Spleen (tissue), 11 donors: ENCODE measurements around the gene EIF2AK3. TPM values are rescaled to one million over a fixed set of nuclear protein-coding genes. Genes with fewer than 3 reads are reported as not detected.

Source experiments
- DNase-seq: peaks from one replicate; pipeline ENCODE4 v3.0.0-alpha.2; 2020
- H3K27ac ChIP-seq, 8 donors: fragments of 200-600 bp; sonication (generic) in 7 of 8; 1 replicate in 4 of 8; 2 replicates in 4 of 8; pipeline versions ENCODE4 v1.5.0 to v1.8.0; 2016 to 2021; ENCODE audit warnings: inconsistent platforms in 4 of 8, mild to moderate bottlenecking in 4 of 8, moderate library complexity in 1 of 8
- H3K27me3 ChIP-seq, 7 donors: fragments of 200-600 bp; sonication (generic) in 6 of 7; replicated peaks in 1 of 7; 1 replicate in 4 of 7; 2 replicates in 3 of 7; pipeline versions ENCODE4 v1.5.0 to v1.8.0; 2016 to 2021; ENCODE audit warnings: inconsistent platforms in 3 of 7, mild to moderate bottlenecking in 1 of 7
- H3K36me3 ChIP-seq, 6 donors: fragments of 200-600 bp; sonication (generic) in 5 of 6; 1 replicate in 4 of 6; 2 replicates in 2 of 6; pipeline versions ENCODE4 v1.5.0 to v1.8.0; 2016 to 2021; ENCODE audit warnings: inconsistent platforms in 2 of 6
- H3K4me1 ChIP-seq, 6 donors: fragments of 200-600 bp; sonication (generic) in 5 of 6; 1 replicate in 3 of 6; 2 replicates in 3 of 6; pipeline versions ENCODE4 v1.5.0 to v1.8.0; 2016 to 2021; ENCODE audit warnings: inconsistent platforms in 3 of 6
- H3K4me3 ChIP-seq, 8 donors: fragments of 200-600 bp; sonication (generic) in 7 of 8; 1 replicate in 4 of 8; 2 replicates in 4 of 8; pipeline versions ENCODE4 v1.5.0 to v1.8.0; 2016 to 2021; ENCODE audit warnings: inconsistent platforms in 4 of 8, mild to moderate bottlenecking in 4 of 8, moderate library complexity in 2 of 8
- H3K9me3 ChIP-seq, 8 donors: fragments of 200-600 bp; sonication (generic) in 7 of 8; 1 replicate in 4 of 8; 2 replicates in 4 of 8; pipeline versions ENCODE4 v1.5.0 to v1.8.0; 2016 to 2021; ENCODE audit warnings: inconsistent platforms in 4 of 8
- CTCF ChIP-seq, 11 experiments: fragments of 200-600 bp in 7 of 11; fragments of 450-650 bp in 4 of 11; sonication (generic) in 4 of 11; IDR thresholded peaks in 8 of 11; conservative IDR thresholded peaks in 3 of 11; 1 replicate in 7 of 11; 2 replicates in 4 of 11; pipeline versions ENCODE4 v1.4.0 to v1.8.0; 2016 to 2021; ENCODE audit warnings: antibody characterized with exemption in 11 of 11, inconsistent platforms in 4 of 11, mild to moderate bottlenecking in 1 of 11
- POLR2A ChIP-seq, 3 donors: fragments of 450-650 bp; IDR thresholded peaks; one replicate each; pipeline ENCODE4 v1.5.1; 2017; ENCODE audit warnings: antibody characterized with exemption in 3 of 3, mild to moderate bottlenecking in 1 of 3
- POLR2AphosphoS5 ChIP-seq, 3 donors: sonication (generic); formaldehyde crosslinking; IDR thresholded peaks; one replicate each; pipeline ENCODE4 v1.5.1; 2017; ENCODE audit warnings: antibody characterized with exemption in 3 of 3
- WGBS, 5 donors: extraction: QIAGEN DNeasy Blood & Tissue Kit in 3 of 5; methylation state at CpG; one replicate each; pipeline versions ENCODE4 v1.1.5 to v1.1.7; 2013 to 2018; 5-methylcytosine and 5-hydroxymethylcytosine counted together
- intact Hi-C: fragments of 100-400 bp; cut with DNase I; formaldehyde crosslinking; loops from one replicate; pipeline ENCODE4 v1.15.0; 2023; ENCODE audit warnings: low total_unique reads
- polyA plus RNA-seq, 3 donors: library from polyadenylated mRNA; stranded (reverse); fragments of 200-250 nt; gene quantifications; one replicate each; pipeline ENCODE4 v1.2.1, GENCODE V29; 2013
- total RNA-seq, 7 donors: library from RNA; depleted of rRNA in 3 of 7; stranded (reverse); fragments of >200 nt in 3 of 7; fragmentation: NEBNext Ultra II Directional in 4 of 7; extraction: Animal tissue kit (Norgen Biotek cat#: 25700) in 4 of 7; gene quantifications; one replicate each; pipeline versions ENCODE4 v1.1.0 to v1.2.1, GENCODE V29; 2016 to 2021
- donor health status: healthy with polysubstance abuse.
- donor health status: DM: no; HTN: no; CAD: no; lungs with moderate emphysema.
- donor health status: DM: no; HTN: no; CAD: no.
- donor health status: Bipolar disorder and iron deficiency.
- donor health status: healthy.
- donor health status: DM: no; HTN: no; CAD: no.
- donor health status: DM: yes; HTN: yes; CAD: no.

Gene EIF2AK3
- total and polyA plus RNA-seq, 10 donors, result 4.3 to 29.8 (median 21.2) TPM

- no peak overlapping the region for H3K4me3 ChIP-seq
- no peaks in the 10 kb centered on the region for H3K36me3 ChIP-seq
- intact Hi-C loops, result no loop called here
- H3K9me3 ChIP-seq, result peaks cover 0 to 8% (median 0%) of the 10 kb centered on the region in 8 donors
- TF ChIP-seq CTCF (IDR thresholded peaks at IDR 0.05 in 8 of 11, conservative IDR thresholded peaks at IDR 0.05 in 3 of 11), result no peak
- no peak for TF ChIP-seq POLR2A (IDR thresholded peaks at IDR 0.05)
- TF ChIP-seq POLR2AphosphoS5 (IDR thresholded peaks at IDR 0.05), result no peak
- WGBS, 5 donors, result 78 to 91% (median 85%) methylated on average over 6 of the region's 6 CpGs
- no peak overlapping the region for H3K27ac ChIP-seq
- peaks cover 0 to under 1% (median 0%) of the 10 kb centered on the region in 7 donors for H3K27me3 ChIP-seq
- H3K4me1 ChIP-seq, result no peaks in the 10 kb centered on the region
- no peak for DNase-seq
Measured at GRCh38 chr2:88542668-88543067, 84.6 kb downstream of the EIF2AK3 start.

- H3K27ac ChIP-seq, result no peak overlapping the region
- WGBS, 5 donors, result 44 to 91% (median 88%) methylated on average over 2 of the region's 2 CpGs
- H3K4me3 ChIP-seq, result no peak overlapping the region
- no peaks in the 10 kb centered on the region for H3K36me3 ChIP-seq
- H3K9me3 ChIP-seq, result peaks cover 0 to 8% (median 0%) of the 10 kb centered on the region in 8 donors
- no peaks in the 10 kb centered on the region for H3K4me1 ChIP-seq
- TF ChIP-seq POLR2A (IDR thresholded peaks at IDR 0.05) (no peak), CTCF (IDR thresholded peaks at IDR 0.05 in 8 of 11, conservative IDR thresholded peaks at IDR 0.05 in 3 of 11) (no peak), POLR2AphosphoS5 (IDR thresholded peaks at IDR 0.05) (no peak)
- intact Hi-C loops, result no loop called here
- no peak for DNase-seq
- peaks cover 0 to 8% (median 0%) of the 10 kb centered on the region in 7 donors for H3K27me3 ChIP-seq
Measured at GRCh38 chr2:88540346-88540745, 86.9 kb downstream of the EIF2AK3 start.

- no peaks in the 10 kb centered on the region for H3K4me1 ChIP-seq
- H3K4me3 ChIP-seq, result no peak overlapping the region
- TF ChIP-seq POLR2AphosphoS5 (IDR thresholded peaks at IDR 0.05), result no peak
- H3K9me3 ChIP-seq, result peaks cover 0 to 8% (median 0%) of the 10 kb centered on the region in 8 donors
- intact Hi-C loops, result no loop called here
- no peak overlapping the region for H3K27ac ChIP-seq
- DNase-seq, result no peak
- 90 to 93% (median 92%) methylated on average over 11 of the region's 11 CpGs for WGBS, 5 donors
- H3K27me3 ChIP-seq, result peaks cover 0 to 11% (median 0%) of the 10 kb centered on the region in 7 donors
- H3K36me3 ChIP-seq, result no peaks in the 10 kb centered on the region
Measured at GRCh38 chr2:88538362-88538917, 88.8 kb downstream of the EIF2AK3 start.

- TF ChIP-seq POLR2A (IDR thresholded peaks at IDR 0.05) (no peak), POLR2AphosphoS5 (IDR thresholded peaks at IDR 0.05) (no peak), CTCF (IDR thresholded peaks at IDR 0.05 in 8 of 11, conservative IDR thresholded peaks at IDR 0.05 in 3 of 11) (no peak)
Measured at GRCh38 chr2:88537640-88538039, 89.6 kb downstream of the EIF2AK3 start.

More at GRCh38 chr2:88537640-88538039, 89.6 kb downstream of the EIF2AK3 start:
- WGBS, 5 donors, result 61 to 72% (median 64%) methylated on average over 6 of the region's 6 CpGs
- peaks cover 0 to 11% (median 0%) of the 10 kb centered on the region in 7 donors for H3K27me3 ChIP-seq
- H3K27ac ChIP-seq, result no peak overlapping the region
- H3K4me1 ChIP-seq, result no peaks in the 10 kb centered on the region
- no peaks in the 10 kb centered on the region for H3K36me3 ChIP-seq
- no peak for DNase-seq
- peaks cover 0 to 8% (median 0%) of the 10 kb centered on the region in 8 donors for H3K9me3 ChIP-seq
- H3K4me3 ChIP-seq, result no peak overlapping the region
- intact Hi-C loops, result no loop called here
